Measurements from ENCODE around the gene RIMKLA. TPM values are rescaled to one million over a fixed set of nuclear protein-coding genes. Genes with fewer than 3 reads are reported as not detected.

The RIMKLA gene
- total and polyA plus RNA-seq, 2 donors (not counting 3 experiments of a cell fraction or from before 2014, with no cell fraction given) = 0.01 TPM; not detected in 1

- no TSS peak for BruUV-seq (replicated peaks)
These were observed 49.0 kb downstream of the RIMKLA start for GRCh38 chr1:42429603-42430002.

More at GRCh38 chr1:42429603-42430002, 49.0 kb downstream of the RIMKLA start:
- no peak overlapping the region for H2AFZ ChIP-seq (ENCODE audit: low read depth, low read length)
- peaks cover 12% of the 10 kb centered on the region for H3K4me1 ChIP-seq (ENCODE audit: control insufficient read depth, extremely low read depth, insufficient read depth, low read length)
- no peak for TF ChIP-seq MAX (IDR thresholded peaks at IDR 0.05; ENCODE audit: insufficient read depth, insufficient read length)
- TF ChIP-seq POLR2AphosphoS5 (IDR thresholded peaks at IDR 0.05; ENCODE audit: insufficient read depth, low read depth, low read length) = no peak
- TF ChIP-seq MYC (IDR thresholded peaks at IDR 0.05; ENCODE audit: low read depth, low read length) = no peak
- no peak for TF ChIP-seq CTCF (IDR thresholded peaks at IDR 0.05; ENCODE audit: extremely low read depth in 1 of 2, insufficient read depth in 1 of 2, low read depth in 1 of 2, low read length in 2 of 2)
- TF ChIP-seq GATA2 (IDR thresholded peaks at IDR 0.05; ENCODE audit: insufficient read depth, insufficient read length, low read depth, low read length) = no peak
- TF ChIP-seq FOS (IDR thresholded peaks at IDR 0.05; ENCODE audit: borderline replicate concordance, insufficient read depth, low read length) = no peak
- no peaks in the 10 kb centered on the region for H3K9me3 ChIP-seq (replicated peaks; ENCODE audit: control insufficient read depth, insufficient read depth, low read length)
- ChIA-PET POLR2A (no interaction called here), CTCF (no interaction called here)
- no peaks in the 10 kb centered on the region for H3K79me2 ChIP-seq (ENCODE audit: control insufficient read depth, insufficient read depth, low read length)
- no peak for FAIRE-seq
- no peaks in the 10 kb centered on the region for H3K36me3 ChIP-seq (ENCODE audit: control insufficient read depth in 2 of 2, extremely low read depth in 1 of 2, insufficient read depth in 2 of 2, low read length in 2 of 2)
- intact Hi-C loops (cut with micrococcal nuclease) = no loop called here
- H3K27me3 ChIP-seq (ENCODE audit: control insufficient read depth in 2 of 2, insufficient read depth in 2 of 2, low read length in 2 of 2) = no peaks in the 10 kb centered on the region
- H3K27ac ChIP-seq (ENCODE audit: insufficient read depth, low read depth, low read length) = no peak overlapping the region
- no peak overlapping the region for H3K4me2 ChIP-seq (ENCODE audit: insufficient read depth, low read length)
- H3K4me3 ChIP-seq (replicated peaks in 1 of 3; ENCODE audit: insufficient read depth in 1 of 3, low read depth in 1 of 3, low read length in 3 of 3) = no peak overlapping the region
- no peaks in the 10 kb centered on the region for H4K20me1 ChIP-seq (replicated peaks; ENCODE audit: control insufficient read depth, extremely low read depth, insufficient read depth, low read length)
- dilution Hi-C loops (cut with MboI; ENCODE audit: extremely low pct_ligation_motif_present, low sequenced_read_pairs) = no loop called here
- DNase-seq (ENCODE audit: low read depth, low spot score) = no peak
- no peaks in the 10 kb centered on the region for H3K9me1 ChIP-seq (replicated peaks; ENCODE audit: control insufficient read depth, extremely low read depth, insufficient read depth, low read length)
- no peak overlapping the region for H3K9ac ChIP-seq (replicated peaks; ENCODE audit: extremely low read depth, insufficient read depth, low read length)
